CD4-positive, CD25-positive, alpha-beta regulatory T cell (primary cell): Measurements from ENCODE around the gene RAMP1. TPM values are rescaled to one million over a fixed set of nuclear protein-coding genes. Genes with fewer than 3 reads are reported as not detected.
"Not testable (repeated sequence)": the region's sequence is repeated elsewhere in the genome, so short reads cannot be mapped to it uniquely, and the experiment has no call there.

Experiments
- ATAC-seq, 2 donors: fragments of 150-1000 bp; cut with Tn5 transposase; one replicate each; pipeline ENCODE4 v1.10.0; 2021; ENCODE audit warnings: low read depth in 2 of 2, moderate number of reproducible peaks in 2 of 2, moderate library complexity in 1 of 2
- DNase-seq, 3 donors: peaks; one replicate each; pipeline versions ENCODE4 v3.0.0 to v3.0.0-alpha.2; 2012 to 2022; ENCODE audit warnings: mixed read lengths in 1 of 3
- H3K27ac ChIP-seq: one replicate; pipeline ENCODE4 v1.7.0; 2013; ENCODE audit warnings: mild to moderate bottlenecking, low read length; ENCODE audit not compliant: insufficient read depth, poor library complexity, severe bottlenecking
- H3K27me3 ChIP-seq: one replicate; pipeline ENCODE4 v1.7.0; 2013; ENCODE audit warnings: low read length; ENCODE audit not compliant: control insufficient read depth, insufficient read depth
- H3K36me3 ChIP-seq: one replicate; pipeline ENCODE4 v1.7.0; 2013; ENCODE audit warnings: mild to moderate bottlenecking, low read length, moderate library complexity; ENCODE audit not compliant: control insufficient read depth, insufficient read depth
- H3K4me1 ChIP-seq: 2 replicates; pipeline ENCODE4 v1.7.0; 2013; ENCODE audit warnings: mild to moderate bottlenecking, low read length; ENCODE audit not compliant: insufficient read depth, control insufficient read depth, poor library complexity, severe bottlenecking
- H3K4me3 ChIP-seq: one replicate; pipeline ENCODE4 v1.7.0; 2013; ENCODE audit warnings: low read depth, mild to moderate bottlenecking, low read length, moderate library complexity
- H3K9me3 ChIP-seq, 2 experiments: 1 replicate in 1 of 2; 2 replicates in 1 of 2; pipeline ENCODE4 v1.7.0; 2013; ENCODE audit warnings: low read length in 2 of 2, mild to moderate bottlenecking in 1 of 2, moderate library complexity in 1 of 2; ENCODE audit not compliant: control insufficient read depth in 2 of 2
- H3K27ac Mint-ChIP-seq, 3 donors: one replicate each; pipeline ENCODE4 v1.8.0; 2020 to 2022; ENCODE audit warnings: mild to moderate bottlenecking in 3 of 3, mixed read lengths in 3 of 3, moderate library complexity in 2 of 3
- H3K27me3 Mint-ChIP-seq: one replicate; pipeline ENCODE4 v1.8.0; 2022; ENCODE audit warnings: mild to moderate bottlenecking, mixed read lengths
- H3K36me3 Mint-ChIP-seq: one replicate; pipeline ENCODE4 v1.8.0; 2020; ENCODE audit warnings: mixed read lengths
- H3K4me1 Mint-ChIP-seq, 4 donors: one replicate each; pipeline ENCODE4 v1.8.0; 2020 to 2022; ENCODE audit warnings: mixed read lengths in 4 of 4, mild to moderate bottlenecking in 1 of 4
- H3K4me3 Mint-ChIP-seq, 4 donors: one replicate each; pipeline ENCODE4 v1.8.0; 2020 to 2022; ENCODE audit warnings: mild to moderate bottlenecking in 4 of 4, mixed read lengths in 4 of 4, moderate library complexity in 3 of 4
- H3K9me3 Mint-ChIP-seq, 7 donors: one replicate each; pipeline ENCODE4 v1.8.0; 2020 to 2022; ENCODE audit warnings: mixed read lengths in 7 of 7, mild to moderate bottlenecking in 3 of 7, moderate library complexity in 2 of 7
- polyA plus RNA-seq, 4 donors: library from polyadenylated mRNA; unstranded; fragments of 300-500 nt; fragmentation: Illumina TruSeq; gene quantifications; one replicate each; pipeline ENCODE4 v1.2.3, GENCODE V29; 2021
- total RNA-seq: library from RNA; stranded (reverse); gene quantifications from one replicate; pipeline ENCODE4 v1.2.3, GENCODE V29; 2022

The RAMP1 gene
- total and polyA plus RNA-seq, 5 donors from 2014 or later, result 0.22 TPM; not detected in 4

- H3K4me3 Mint-ChIP-seq, result peak overlapping the region in 3 of 4 donors; percentile 41 to 75 (median 73)
- H3K27ac Mint-ChIP-seq, result peak overlapping the region; percentile 35 to 84 (median 83)
- H3K36me3 Mint-ChIP-seq, result peaks cover 3% of the 10 kb centered on the region
- DNase-seq (no peak), ATAC-seq (no peak)
- Histone ChIP-seq H3K4me3 (peak overlapping the region; percentile 66), H3K27me3 (no peaks in the 10 kb centered on the region), H3K4me1 (peaks cover 46% of the 10 kb centered on the region), H3K9me3 (peaks cover 0 to 24% of the 10 kb centered on the region in 2 experiments), H3K36me3 (no peaks in the 10 kb centered on the region), H3K27ac (peak overlapping the region; percentile 61)
- H3K27me3 Mint-ChIP-seq, result no peaks in the 10 kb centered on the region
- peaks cover 3 to 21% (median 9%) of the 10 kb centered on the region in 7 donors for H3K9me3 Mint-ChIP-seq
- peaks cover 23 to 68% (median 35%) of the 10 kb centered on the region in 4 donors for H3K4me1 Mint-ChIP-seq
Measured at GRCh38 chr2:237941239-237941638, 81.8 kb downstream of the RAMP1 start.

GRCh38 chr2:237942513-237942899, 83.1 kb downstream of the RAMP1 start:
- Mint-ChIP-seq H3K9me3 (peaks cover 3 to 26% (median 9%) of the 10 kb centered on the region in 7 donors), H3K4me1 (peaks cover 23 to 78% (median 38%) of the 10 kb centered on the region in 4 donors), H3K36me3 (peaks cover 3% of the 10 kb centered on the region), H3K27ac (peak overlapping the region; percentile 83 to 96 (median 84)), H3K27me3 (peaks cover 6% of the 10 kb centered on the region), H3K4me3 (peak overlapping the region; percentile 39 to 75 (median 72))
- peak in 1 of 3 donors; percentile 45 for DNase-seq
- Histone ChIP-seq H3K27me3 (no peaks in the 10 kb centered on the region), H3K4me3 (peak overlapping the region; percentile 66), H3K4me1 (peaks cover 46% of the 10 kb centered on the region), H3K27ac (peak overlapping the region; percentile 61), H3K36me3 (no peaks in the 10 kb centered on the region), H3K9me3 (peaks cover 4 to 24% of the 10 kb centered on the region in 2 experiments)
- no peak for ATAC-seq

GRCh38 chr2:237943395-237944094, 84.1 kb downstream of the RAMP1 start:
- H3K27ac Mint-ChIP-seq, result peak overlapping the region; percentile 83 to 96 (median 84)
- H3K36me3 ChIP-seq, result no peaks in the 10 kb centered on the region
- peaks cover 3% of the 10 kb centered on the region for H3K36me3 Mint-ChIP-seq
- H3K27me3 ChIP-seq, result no peaks in the 10 kb centered on the region
- H3K9me3 ChIP-seq, result peaks cover 4 to 24% of the 10 kb centered on the region in 2 experiments
- no peak overlapping the region for H3K27ac ChIP-seq
- H3K4me1 ChIP-seq, result peaks cover 46% of the 10 kb centered on the region
- no peak overlapping the region for H3K4me3 ChIP-seq
- DNase-seq (no peak), ATAC-seq (no peak)
- peaks cover 11% of the 10 kb centered on the region for H3K27me3 Mint-ChIP-seq
- H3K4me3 Mint-ChIP-seq, result peak overlapping the region in 3 of 4 donors; percentile 30 to 75 (median 73)
- peaks cover 23 to 81% (median 38%) of the 10 kb centered on the region in 4 donors for H3K4me1 Mint-ChIP-seq
- H3K9me3 Mint-ChIP-seq, result peaks cover 3 to 26% (median 9%) of the 10 kb centered on the region in 7 donors

GRCh38 chr2:237944302-237944701, 84.9 kb downstream of the RAMP1 start:
- ATAC-seq (no peak), DNase-seq (no peak)
- Mint-ChIP-seq H3K4me1 (peaks cover 23 to 76% (median 36%) of the 10 kb centered on the region in 4 donors), H3K27ac (peak overlapping the region; percentile 64 to 78 (median 73)), H3K9me3 (peaks cover 3 to 26% (median 9%) of the 10 kb centered on the region in 7 donors), H3K27me3 (peaks cover 11% of the 10 kb centered on the region), H3K4me3 (peak overlapping the region in 3 of 4 donors; percentile 12 to 54 (median 49)), H3K36me3 (peaks cover 3% of the 10 kb centered on the region)
- Histone ChIP-seq H3K36me3 (no peaks in the 10 kb centered on the region), H3K27me3 (no peaks in the 10 kb centered on the region), H3K9me3 (peaks cover 4 to 24% of the 10 kb centered on the region in 2 experiments), H3K27ac (no peak overlapping the region), H3K4me3 (no peak overlapping the region), H3K4me1 (peaks cover 46% of the 10 kb centered on the region)

- Histone ChIP-seq H3K27ac (no peak overlapping the region), H3K4me1 (peaks cover 35% of the 10 kb centered on the region), H3K36me3 (no peaks in the 10 kb centered on the region), H3K4me3 (no peak overlapping the region), H3K9me3 (peaks cover 4 to 16% of the 10 kb centered on the region in 2 experiments), H3K27me3 (no peaks in the 10 kb centered on the region)
- peaks cover 3% of the 10 kb centered on the region for H3K36me3 Mint-ChIP-seq
- H3K9me3 Mint-ChIP-seq, result peaks cover 0 to 20% (median 5%) of the 10 kb centered on the region in 7 donors
- peak overlapping the region in 1 of 3 donors; percentile 53 for H3K27ac Mint-ChIP-seq
- H3K4me3 Mint-ChIP-seq, result peak overlapping the region in 1 of 4 donors; percentile 72
- ATAC-seq, result no peak
- no peak for DNase-seq
- peaks cover 11% of the 10 kb centered on the region for H3K27me3 Mint-ChIP-seq
- peaks cover 15 to 57% (median 21%) of the 10 kb centered on the region in 4 donors for H3K4me1 Mint-ChIP-seq
Measured at GRCh38 chr2:237946423-237946822, 87.0 kb downstream of the RAMP1 start.

GRCh38 chr2:237951354-237951753, 91.9 kb downstream of the RAMP1 start:
- H3K27ac ChIP-seq, H3K9me3 Mint-ChIP-seq, H3K4me3 Mint-ChIP-seq, DNase-seq, H3K36me3 Mint-ChIP-seq, H3K9me3 ChIP-seq, H3K27me3 ChIP-seq, H3K4me1 ChIP-seq, H3K27ac Mint-ChIP-seq, ATAC-seq, H3K4me3 ChIP-seq, H3K36me3 ChIP-seq: not testable (repeated sequence)
- H3K4me1 Mint-ChIP-seq, result peaks cover 0 to 22% (median 3%) of the 10 kb centered on the region in 4 donors
- peaks cover 27% of the 10 kb centered on the region for H3K27me3 Mint-ChIP-seq

GRCh38 chr2:237951878-237952277, 92.5 kb downstream of the RAMP1 start:
- no peaks in the 10 kb centered on the region for H3K9me3 ChIP-seq
- H3K27ac ChIP-seq, result no peak overlapping the region
- H3K9me3 Mint-ChIP-seq, result peaks cover 0 to 4% (median 0%) of the 10 kb centered on the region in 7 donors
- H3K4me1 Mint-ChIP-seq, result peaks cover under 1 to 22% (median 4%) of the 10 kb centered on the region in 4 donors
- DNase-seq (no peak), ATAC-seq (no peak)
- peaks cover 30% of the 10 kb centered on the region for H3K27me3 Mint-ChIP-seq
- no peak overlapping the region for H3K4me3 ChIP-seq
- H3K4me1 ChIP-seq, result peaks cover 8% of the 10 kb centered on the region
- H3K36me3 Mint-ChIP-seq, result no peaks in the 10 kb centered on the region
- H3K36me3 ChIP-seq, result no peaks in the 10 kb centered on the region
- peaks cover 5% of the 10 kb centered on the region for H3K27me3 ChIP-seq
- no peak overlapping the region for H3K27ac Mint-ChIP-seq
- H3K4me3 Mint-ChIP-seq, result no peak overlapping the region
